HG03045 (cell line): ENCODE measurements around the gene KLRD1.
"Not testable (repeated sequence)": the region's sequence is repeated elsewhere in the genome, so short reads cannot be mapped to it uniquely, and the experiment has no call there.

Experiments used
- ATAC-seq: cut with Tn5 transposase; IDR thresholded peaks from one replicate; pipeline ENCODE4 v1.9.1; 2021; ENCODE audit warnings: mild to moderate bottlenecking, moderate library complexity; ENCODE audit not compliant: unreplicated experiment

KLRD1 gene

GRCh38 chr12:10368206-10369171 lies 60.8 kb downstream of the KLRD1 start:
- no peak for ATAC-seq

- no peak for ATAC-seq
Observed at GRCh38 chr12:10369557-10370415, 62.1 kb downstream of the KLRD1 start.

GRCh38 chr12:10371893-10372535 lies 64.3 kb downstream of the KLRD1 start:
- ATAC-seq = not testable (repeated sequence)

- no peak for ATAC-seq
Observed at GRCh38 chr12:10372559-10372958, 64.9 kb downstream of the KLRD1 start.

- ATAC-seq = no peak
Observed at GRCh38 chr12:10374624-10375018, 67.0 kb downstream of the KLRD1 start.

GRCh38 chr12:10378737-10379136 lies 71.1 kb downstream of the KLRD1 start:
- ATAC-seq = not testable (repeated sequence)
